Spleen (tissue), 7 donors: ENCODE results near the gene TMEM131L.

Experiments used
- CTCF ChIP-seq, 11 experiments: fragments of 200-600 bp in 7 of 11; fragments of 450-650 bp in 4 of 11; sonication (generic) in 4 of 11; IDR thresholded peaks in 8 of 11; conservative IDR thresholded peaks in 3 of 11; 1 replicate in 7 of 11; 2 replicates in 4 of 11; pipeline versions ENCODE4 v1.4.0 to v1.8.0; 2016 to 2021; ENCODE audit warnings: antibody characterized with exemption in 11 of 11, inconsistent platforms in 4 of 11, mild to moderate bottlenecking in 1 of 11
- POLR2A ChIP-seq, 3 donors: fragments of 450-650 bp; IDR thresholded peaks; one replicate each; pipeline ENCODE4 v1.5.1; 2017; ENCODE audit warnings: antibody characterized with exemption in 3 of 3, mild to moderate bottlenecking in 1 of 3
- POLR2AphosphoS5 ChIP-seq, 3 donors: sonication (generic); formaldehyde crosslinking; IDR thresholded peaks; one replicate each; pipeline ENCODE4 v1.5.1; 2017; ENCODE audit warnings: antibody characterized with exemption in 3 of 3
- donor health status: DM: no; HTN: no; CAD: no; lungs with moderate emphysema.
- donor health status: DM: no; HTN: no; CAD: no.
- donor health status: DM: no; HTN: no; CAD: no.

- TF ChIP-seq CTCF (IDR thresholded peaks at IDR 0.05 in 8 of 11, conservative IDR thresholded peaks at IDR 0.05 in 3 of 11) (no peak), POLR2AphosphoS5 (IDR thresholded peaks at IDR 0.05) (no peak), POLR2A (IDR thresholded peaks at IDR 0.05) (no peak)
These were observed 73.3 kb downstream of the TMEM131L start for GRCh38 chr4:153539422-153539821.
